GM12872 (cell line): Measurements from ENCODE around the gene RUNX1.

ENCODE experiments used
- CTCF ChIP-seq: IDR thresholded peaks from 3 replicates; pipeline ENCODE4 v1.5.1; 2011; ENCODE audit warnings: low read depth, mild to moderate bottlenecking, low read length, moderate library complexity; ENCODE audit not compliant: insufficient read depth

The RUNX1 gene

GRCh38 chr21:34973685-34974084 lies 75.4 kb downstream of the RUNX1 start:
- no peak for TF ChIP-seq CTCF

GRCh38 chr21:34971656-34972055 lies 77.4 kb downstream of the RUNX1 start:
- no peak for TF ChIP-seq CTCF

GRCh38 chr21:34970566-34970965 lies 78.5 kb downstream of the RUNX1 start:
- no peak for TF ChIP-seq CTCF

GRCh38 chr21:34970167-34970500 lies 79.0 kb downstream of the RUNX1 start:
- TF ChIP-seq CTCF, result no peak

GRCh38 chr21:34969423-34970166 lies 79.5 kb downstream of the RUNX1 start:
- TF ChIP-seq CTCF, result no peak

GRCh38 chr21:34968414-34969333 lies 80.4 kb downstream of the RUNX1 start:
- no peak for TF ChIP-seq CTCF

GRCh38 chr21:34967509-34968289 lies 81.4 kb downstream of the RUNX1 start:
- TF ChIP-seq CTCF, result no peak
